ENCODE measurements around the gene CEP112.

The CEP112 gene

GRCh38 chr17:66056148-66056547, 135.8 kb downstream of the CEP112 start:
- no peak for DNase-seq

GRCh38 chr17:66054242-66054641, 137.7 kb downstream of the CEP112 start:
- no peak for DNase-seq

GRCh38 chr17:66044083-66044482, 147.8 kb downstream of the CEP112 start:
- no peak for DNase-seq

GRCh38 chr17:66043419-66043818, 148.5 kb downstream of the CEP112 start:
- no peak for DNase-seq

GRCh38 chr17:66040402-66040801, 151.5 kb downstream of the CEP112 start:
- DNase-seq: no peak

- no peak for DNase-seq
Measured at GRCh38 chr17:66038125-66038524, 153.8 kb downstream of the CEP112 start.

GRCh38 chr17:66037221-66037620, 154.7 kb downstream of the CEP112 start:
- DNase-seq: no peak

- DNase-seq: no peak
Measured at GRCh38 chr17:66032082-66032712, 159.7 kb downstream of the CEP112 start.

- DNase-seq: no peak
Measured at GRCh38 chr17:66025551-66025950, 166.4 kb downstream of the CEP112 start.

GRCh38 chr17:66021757-66022156, 170.2 kb downstream of the CEP112 start:
- no peak for DNase-seq

GRCh38 chr17:66018786-66019185, 173.1 kb downstream of the CEP112 start:
- no peak for DNase-seq

- no peak for DNase-seq
Measured at GRCh38 chr17:66016231-66016630, 175.7 kb downstream of the CEP112 start.

GRCh38 chr17:66008680-66009079, 183.3 kb downstream of the CEP112 start:
- no peak for DNase-seq

- DNase-seq: no peak
Measured at GRCh38 chr17:66006654-66007053, 185.3 kb downstream of the CEP112 start.

- DNase-seq: no peak
Measured at GRCh38 chr17:66002812-66003211, 189.1 kb downstream of the CEP112 start.

GRCh38 chr17:66002063-66002585, 189.8 kb downstream of the CEP112 start:
- DNase-seq: no peak

- no peak for DNase-seq
Measured at GRCh38 chr17:66000216-66000615, 191.7 kb downstream of the CEP112 start.

- no peak for DNase-seq
Measured at GRCh38 chr17:65998675-65999074, 193.3 kb downstream of the CEP112 start.

GRCh38 chr17:65994679-65995078, 197.3 kb downstream of the CEP112 start:
- no peak for DNase-seq

- no peak for DNase-seq
Measured at GRCh38 chr17:65994114-65994513, 197.8 kb downstream of the CEP112 start.

GRCh38 chr17:65990593-65990992, 201.3 kb downstream of the CEP112 start:
- DNase-seq: no peak

- DNase-seq: no peak
Measured at GRCh38 chr17:65988451-65988850, 203.5 kb downstream of the CEP112 start.

- DNase-seq: no peak
Measured at GRCh38 chr17:65987988-65988387, 203.9 kb downstream of the CEP112 start.

GRCh38 chr17:65985571-65985970, 206.4 kb downstream of the CEP112 start:
- DNase-seq: no peak

- DNase-seq: no peak
Measured at GRCh38 chr17:65984299-65984698, 207.6 kb downstream of the CEP112 start.
